ENCODE measurements around the gene SCFD2. TPM values are rescaled to one million over a fixed set of nuclear protein-coding genes. Genes with fewer than 3 reads are reported as not detected.

Gene SCFD2
- total and polyA plus RNA-seq, 10 of the 15 experiments (the other 5 are each of a cell fraction or from before 2014, with no cell fraction given) = 4.8 to 37.6 (median 24.9) TPM

- intact Hi-C loops (cut with micrococcal nuclease; ENCODE audit: unreplicated experiment) = no loop called here
- BruUV-seq (replicated peaks) = no TSS peak
- CTCF ChIA-PET = interaction anchor here (1.3 to 1.4 kb wide), 2 partner anchors 13 to 17 kb away, joined by 4 to 6 read pairs; no protein-coding TSS in a partner anchor
Observed at GRCh38 chr4:53000560-53000959, 365.3 kb downstream of the SCFD2 start.

More at GRCh38 chr4:53000560-53000959, 365.3 kb downstream of the SCFD2 start:
- DNase-seq (ENCODE audit: low read depth, low spot score) (no peak), ATAC-seq (no peak), FAIRE-seq (no peak)
- Histone ChIP-seq H3K27me3 (replicated peaks in 1 of 2; ENCODE audit: control insufficient read depth in 2 of 2, insufficient read depth in 2 of 2, low read length in 1 of 2) (no peaks in the 10 kb centered on the region), H3K9me3 (replicated peaks; ENCODE audit: control insufficient read depth, insufficient read depth, low read length) (no peaks in the 10 kb centered on the region), H3K36me3 (ENCODE audit: control insufficient read depth in 2 of 2, insufficient read depth in 2 of 2, low read length in 1 of 2) (no peaks in the 10 kb centered on the region), H3K4me2 (ENCODE audit: control insufficient read depth, insufficient read depth) (no peak overlapping the region), H3K4me1 (ENCODE audit: control insufficient read depth, insufficient read depth, low read length) (peaks cover 14% of the 10 kb centered on the region), H3K9ac (ENCODE audit: control insufficient read depth, insufficient read depth, low read length) (no peak overlapping the region), H3K4me3 (no peak overlapping the region), H2AFZ (ENCODE audit: control insufficient read depth, low read depth, low read length) (no peak overlapping the region), H3K27ac (ENCODE audit: control insufficient read depth, insufficient read depth) (no peak overlapping the region), H3K79me2 (ENCODE audit: control insufficient read depth, insufficient read depth, low read length) (no peaks in the 10 kb centered on the region), H4K20me1 (ENCODE audit: control insufficient read depth, insufficient read depth) (no peaks in the 10 kb centered on the region)
- ChIA-PET SMC1A (ENCODE audit: uncharacterized antibody, unreplicated experiment) (no interaction called here), RAD21 (ENCODE audit: unreplicated experiment) (no interaction called here), POLR2A (no interaction called here)
- in situ Hi-C loops (cut with MboI) = no loop called here
- WGBS (ENCODE audit: insufficient coverage, insufficient replicate concordance, low lambda C conversion rate, missing lambda C conversion rate) = 93% methylated on average over 6 of the region's 6 CpGs
- TF ChIP-seq PBX3 (IDR thresholded peaks at IDR 0.05; ENCODE audit: insufficient replicate concordance, low read depth, low read length) = no peak
- no peak for TF ChIP-seq BCL3 (IDR thresholded peaks at IDR 0.05; ENCODE audit: borderline replicate concordance, insufficient read depth, low read depth, low read length, poor library complexity, severe bottlenecking)
